Parathyroid adenoma (tissue), 2 donors: Measurements from ENCODE around the gene SMPX.
A peak's percentile ranks its signal among the peaks of the same experiment; 100 is the strongest.

Experiments used
- H2AFZ ChIP-seq: fragments of 300-600 bp; sonication (generic); one replicate; pipeline ENCODE4 v1.7.0; 2017; ENCODE audit warnings: antibody characterized with exemption, mild to moderate bottlenecking
- H3K27ac ChIP-seq: fragments of 300-600 bp; sonication (generic); one replicate; pipeline ENCODE4 v1.7.0; 2017
- H3K27me3 ChIP-seq: fragments of 300-600 bp; sonication (generic); one replicate; pipeline ENCODE4 v1.7.0; 2017; ENCODE audit warnings: low read length; ENCODE audit not compliant: control insufficient read depth, insufficient read depth
- H3K36me3 ChIP-seq: fragments of 300-600 bp; sonication (generic); one replicate; pipeline ENCODE4 v1.7.0; 2017; ENCODE audit warnings: low read length; ENCODE audit not compliant: control insufficient read depth, insufficient read depth
- H3K4me1 ChIP-seq: fragments of 300-600 bp; sonication (generic); one replicate; pipeline ENCODE4 v1.7.0; 2017; ENCODE audit warnings: control low read depth
- H3K4me2 ChIP-seq: fragments of 300-600 bp; sonication (generic); one replicate; pipeline ENCODE4 v1.7.0; 2017; ENCODE audit warnings: low read length
- H3K4me3 ChIP-seq: fragments of 300-600 bp; sonication (generic); one replicate; pipeline ENCODE4 v1.7.0; 2017; ENCODE audit warnings: low read depth, low read length
- H3K79me2 ChIP-seq: fragments of 300-600 bp; sonication (generic); one replicate; pipeline ENCODE4 v1.7.0; 2017; ENCODE audit warnings: control low read depth
- H3K9ac ChIP-seq: fragments of 300-600 bp; sonication (generic); one replicate; pipeline ENCODE4 v1.7.0; 2017; ENCODE audit warnings: mild to moderate bottlenecking
- H3K9me3 ChIP-seq: fragments of 300-600 bp; sonication (generic); one replicate; pipeline ENCODE4 v1.7.0; 2017; ENCODE audit warnings: low read length; ENCODE audit not compliant: control insufficient read depth
- TF ChIP-seq, protein P1 (sequence below): fragments of 300-600 bp; sonication (generic); IDR thresholded peaks from one replicate; pipeline ENCODE4 v1.7.0; 2017; ENCODE audit warnings: antibody characterized with exemption, mild to moderate bottlenecking
- donor health status: primary hyperparathyroidism.

Gene SMPX

DNA sequence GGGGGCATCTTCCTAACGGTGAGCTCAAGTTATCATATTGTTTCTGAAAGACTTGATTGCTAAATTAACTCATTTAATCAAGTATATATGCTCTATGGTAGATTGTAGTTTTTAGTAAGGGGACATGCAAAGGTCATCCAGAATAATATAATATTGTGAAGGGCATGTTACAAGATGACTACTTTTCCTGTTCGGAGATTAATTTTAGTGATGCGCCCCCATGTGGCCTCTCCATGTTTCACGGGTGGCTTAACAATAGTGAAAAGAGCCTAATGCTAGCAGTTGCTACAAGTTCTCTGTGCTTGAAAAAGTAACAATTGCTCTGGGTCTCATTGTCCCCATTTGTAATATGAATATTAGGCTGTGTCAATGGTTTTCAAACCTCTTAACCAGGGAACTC, 12.2 kb downstream of the SMPX start:
- H3K79me2 ChIP-seq: no peaks in the 10 kb centered on the region
- H3K4me3 ChIP-seq: no peak overlapping the region
- no peaks in the 10 kb centered on the region for H3K36me3 ChIP-seq
- no peaks in the 10 kb centered on the region for H3K27me3 ChIP-seq
- no peak overlapping the region for H3K9ac ChIP-seq
- H3K4me1 ChIP-seq: no peaks in the 10 kb centered on the region
- H3K27ac ChIP-seq: no peak overlapping the region
- H3K9me3 ChIP-seq: no peaks in the 10 kb centered on the region
- TF ChIP-seq, protein P1, sequence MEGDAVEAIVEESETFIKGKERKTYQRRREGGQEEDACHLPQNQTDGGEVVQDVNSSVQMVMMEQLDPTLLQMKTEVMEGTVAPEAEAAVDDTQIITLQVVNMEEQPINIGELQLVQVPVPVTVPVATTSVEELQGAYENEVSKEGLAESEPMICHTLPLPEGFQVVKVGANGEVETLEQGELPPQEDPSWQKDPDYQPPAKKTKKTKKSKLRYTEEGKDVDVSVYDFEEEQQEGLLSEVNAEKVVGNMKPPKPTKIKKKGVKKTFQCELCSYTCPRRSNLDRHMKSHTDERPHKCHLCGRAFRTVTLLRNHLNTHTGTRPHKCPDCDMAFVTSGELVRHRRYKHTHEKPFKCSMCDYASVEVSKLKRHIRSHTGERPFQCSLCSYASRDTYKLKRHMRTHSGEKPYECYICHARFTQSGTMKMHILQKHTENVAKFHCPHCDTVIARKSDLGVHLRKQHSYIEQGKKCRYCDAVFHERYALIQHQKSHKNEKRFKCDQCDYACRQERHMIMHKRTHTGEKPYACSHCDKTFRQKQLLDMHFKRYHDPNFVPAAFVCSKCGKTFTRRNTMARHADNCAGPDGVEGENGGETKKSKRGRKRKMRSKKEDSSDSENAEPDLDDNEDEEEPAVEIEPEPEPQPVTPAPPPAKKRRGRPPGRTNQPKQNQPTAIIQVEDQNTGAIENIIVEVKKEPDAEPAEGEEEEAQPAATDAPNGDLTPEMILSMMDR: peak; percentile 16
- H3K4me2 ChIP-seq: no peak overlapping the region
- H2AFZ ChIP-seq: no peak overlapping the region

DNA sequence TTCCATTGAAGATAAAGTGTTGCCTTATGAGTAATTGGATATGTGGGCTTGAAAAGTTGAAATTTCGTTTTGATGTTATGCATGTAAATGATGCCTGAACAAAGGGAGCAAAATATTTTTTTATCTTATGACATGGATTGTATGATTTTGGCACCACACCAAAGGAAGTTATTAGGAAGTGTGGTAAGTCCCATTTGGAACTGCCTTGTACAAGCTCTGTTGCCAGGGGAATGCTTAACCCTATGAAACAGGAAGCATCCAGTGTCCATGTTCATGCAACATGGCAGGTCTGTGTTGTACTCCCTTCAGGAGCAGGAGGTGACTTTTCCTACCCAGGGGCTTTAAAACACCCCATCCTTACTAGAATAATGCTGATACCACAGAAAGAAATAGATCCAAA, 13.2 kb downstream of the SMPX start:
- Histone ChIP-seq H3K36me3 (no peaks in the 10 kb centered on the region), H3K79me2 (no peaks in the 10 kb centered on the region), H3K9me3 (no peaks in the 10 kb centered on the region), H3K27me3 (no peaks in the 10 kb centered on the region), H3K4me2 (no peak overlapping the region), H2AFZ (no peak overlapping the region), H3K4me1 (no peaks in the 10 kb centered on the region), H3K27ac (no peak overlapping the region), H3K9ac (no peak overlapping the region), H3K4me3 (no peak overlapping the region)
- TF ChIP-seq, protein P1: no peak

DNA sequence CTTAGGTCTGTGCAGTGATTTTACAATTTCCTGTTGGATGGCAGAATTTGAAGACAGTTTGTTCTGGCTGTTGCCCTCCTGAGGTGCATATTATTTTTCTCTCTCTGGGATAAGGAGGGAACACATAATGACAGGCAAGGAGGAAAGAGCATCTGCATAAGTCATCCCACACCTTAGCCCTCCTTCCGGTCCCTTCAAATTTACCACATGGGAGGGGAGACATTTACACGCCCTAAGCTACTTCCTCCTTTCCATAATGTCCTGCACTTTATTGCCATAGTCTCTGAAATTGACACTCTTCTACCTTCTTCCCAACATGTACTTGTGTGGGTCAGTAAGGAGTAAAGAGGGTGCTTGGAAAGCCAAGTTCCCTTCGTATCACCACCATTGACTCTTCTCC, 13.9 kb downstream of the SMPX start:
- TF ChIP-seq, protein P1: no peak
- Histone ChIP-seq H3K79me2 (no peaks in the 10 kb centered on the region), H3K4me2 (no peak overlapping the region), H3K36me3 (no peaks in the 10 kb centered on the region), H2AFZ (no peak overlapping the region), H3K27ac (no peak overlapping the region), H3K9me3 (no peaks in the 10 kb centered on the region), H3K9ac (no peak overlapping the region), H3K4me1 (no peaks in the 10 kb centered on the region), H3K4me3 (no peak overlapping the region), H3K27me3 (no peaks in the 10 kb centered on the region)

DNA sequence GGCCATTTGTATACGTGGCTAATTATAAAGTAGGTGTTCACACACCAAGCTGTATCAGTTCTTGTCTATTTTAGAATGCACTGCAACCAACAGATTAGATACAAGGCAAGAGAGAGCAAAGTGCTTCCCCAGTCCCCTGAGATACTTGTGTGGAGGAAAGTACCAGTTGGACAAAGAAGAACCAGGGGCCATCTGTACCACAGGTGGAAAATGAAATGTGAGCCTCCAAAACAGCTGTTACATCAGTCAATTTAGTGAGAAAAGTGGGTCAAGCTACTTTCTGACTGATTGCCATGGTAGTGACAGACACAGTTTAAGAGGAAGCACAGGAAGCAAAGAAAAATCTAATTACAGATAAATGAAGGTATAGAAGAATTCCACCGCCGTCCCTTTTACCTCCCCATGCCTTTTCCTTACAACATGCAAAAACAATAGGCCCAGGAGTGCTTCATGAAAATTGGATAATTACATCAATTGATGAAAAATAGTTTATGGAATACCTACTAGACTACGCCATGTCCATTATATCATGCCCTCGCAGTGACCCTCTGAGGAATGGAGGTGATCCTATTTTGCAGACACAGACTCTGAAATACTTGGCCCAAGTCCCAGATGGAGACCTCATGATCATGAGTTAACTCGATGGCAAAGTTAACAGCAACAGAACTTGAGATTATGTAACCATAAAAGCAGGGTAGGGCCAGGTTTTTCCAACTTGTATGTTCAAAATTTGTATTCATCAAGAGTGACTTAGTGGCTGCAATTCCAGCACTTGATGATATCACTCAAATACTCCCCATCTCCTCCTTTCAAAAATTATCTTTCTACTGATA, 15.8 kb downstream of the SMPX start:
- no peaks in the 10 kb centered on the region for H3K9me3 ChIP-seq
- H3K4me1 ChIP-seq: no peaks in the 10 kb centered on the region
- TF ChIP-seq, protein P1: no peak
- H3K4me3 ChIP-seq: no peak overlapping the region
- H3K27me3 ChIP-seq: no peaks in the 10 kb centered on the region
- no peak overlapping the region for H3K4me2 ChIP-seq
- no peaks in the 10 kb centered on the region for H3K79me2 ChIP-seq
- no peak overlapping the region for H2AFZ ChIP-seq
- no peak overlapping the region for H3K9ac ChIP-seq
- no peaks in the 10 kb centered on the region for H3K36me3 ChIP-seq
- H3K27ac ChIP-seq: no peak overlapping the region

DNA sequence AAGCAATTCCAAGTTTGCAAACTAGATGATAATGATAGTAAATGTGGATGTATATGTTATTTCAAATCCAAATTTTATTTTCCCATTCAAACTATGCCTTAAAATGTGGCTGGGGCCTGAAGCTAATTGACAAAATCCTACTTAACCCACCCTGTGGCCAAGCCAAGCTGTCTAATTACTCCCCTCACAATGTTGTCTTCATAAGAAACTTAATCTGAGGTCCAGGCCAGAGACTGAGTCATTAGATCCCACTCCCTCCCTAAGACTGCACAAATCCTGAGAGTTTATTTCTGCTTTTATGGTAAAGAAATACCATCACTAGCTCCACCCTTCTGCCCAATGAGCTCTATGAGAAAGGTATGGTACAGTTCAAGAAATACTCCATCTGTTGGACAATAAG, 16.6 kb downstream of the SMPX start:
- no peaks in the 10 kb centered on the region for H3K27me3 ChIP-seq
- no peak overlapping the region for H3K4me2 ChIP-seq
- H3K9ac ChIP-seq: no peak overlapping the region
- no peaks in the 10 kb centered on the region for H3K4me1 ChIP-seq
- no peaks in the 10 kb centered on the region for H3K9me3 ChIP-seq
- H3K79me2 ChIP-seq: no peaks in the 10 kb centered on the region
- H3K27ac ChIP-seq: no peak overlapping the region
- no peak overlapping the region for H2AFZ ChIP-seq
- H3K4me3 ChIP-seq: no peak overlapping the region
- TF ChIP-seq, protein P1: no peak
- no peaks in the 10 kb centered on the region for H3K36me3 ChIP-seq
